H9 (cell line): Measurements from ENCODE around the gene GATA6. TPM values are rescaled to one million over a fixed set of nuclear protein-coding genes. Genes with fewer than 3 reads are reported as not detected.

Experiments used
- DNase-seq: peaks from one replicate; pipeline ENCODE4 v3.0.0-alpha.2; 2017
- H2AFZ ChIP-seq: one replicate; pipeline ENCODE4 v1.6.1; 2013; ENCODE audit warnings: mild to moderate bottlenecking, low read length, control low read depth, moderate library complexity
- H2AK5ac ChIP-seq: 2 replicates; pipeline ENCODE4 v1.6.1; 2013; ENCODE audit warnings: low read length, control low read depth, mixed read lengths; ENCODE audit not compliant: insufficient read length
- H2BK120ac ChIP-seq: one replicate; pipeline ENCODE4 v1.6.1; 2013; ENCODE audit warnings: low read depth, mild to moderate bottlenecking, low read length, control low read depth, inconsistent platforms; ENCODE audit not compliant: poor library complexity, severe bottlenecking
- H2BK12ac ChIP-seq: 2 replicates; pipeline ENCODE4 v1.6.1; 2013; ENCODE audit warnings: low read length, control low read depth, mixed read lengths, low read depth; ENCODE audit not compliant: insufficient read length
- H2BK15ac ChIP-seq: 2 replicates; pipeline ENCODE4 v1.6.1; 2013; ENCODE audit warnings: low read depth, low read length, control low read depth
- H2BK20ac ChIP-seq: one replicate; pipeline ENCODE4 v1.6.1; 2013; ENCODE audit warnings: low read depth, mild to moderate bottlenecking, low read length, control low read depth, inconsistent platforms; ENCODE audit not compliant: poor library complexity, severe bottlenecking
- H2BK5ac ChIP-seq: 2 replicates; pipeline ENCODE4 v1.6.1; 2013; ENCODE audit warnings: low read length, control low read depth, mixed read lengths; ENCODE audit not compliant: insufficient read length
- H3K14ac ChIP-seq: 2 replicates; pipeline ENCODE4 v1.6.1; 2013; ENCODE audit warnings: low read length, control low read depth; ENCODE audit not compliant: insufficient read depth
- H3K18ac ChIP-seq: 2 replicates; pipeline ENCODE4 v1.6.1; 2013; ENCODE audit warnings: low read depth, mild to moderate bottlenecking, mixed read lengths, low read length, control low read depth; ENCODE audit not compliant: insufficient read length
- H3K23ac ChIP-seq: 2 replicates; pipeline ENCODE4 v1.6.1; 2013; ENCODE audit warnings: low read length, control low read depth, mixed read lengths, low read depth; ENCODE audit not compliant: insufficient read length
- H3K23me2 ChIP-seq: 2 replicates; pipeline ENCODE4 v1.6.1; 2013; ENCODE audit warnings: low read depth, mild to moderate bottlenecking, mixed read lengths, low read length, control low read depth; ENCODE audit not compliant: insufficient read length, poor library complexity, severe bottlenecking
- H3K27ac ChIP-seq: 2 replicates; pipeline ENCODE4 v1.5.1; 2013; ENCODE audit warnings: low read length, control low read depth, mixed read lengths, low read depth; ENCODE audit not compliant: insufficient read length
- H3K27me3 ChIP-seq: 2 replicates; pipeline ENCODE4 v1.6.1; 2013; ENCODE audit warnings: low read length, control low read depth, inconsistent platforms; ENCODE audit not compliant: insufficient read depth
- H3K4ac ChIP-seq: 2 replicates; pipeline ENCODE4 v1.6.1; 2013; ENCODE audit warnings: low read depth, mild to moderate bottlenecking, control low read depth, inconsistent platforms, low read length, moderate library complexity
- H3K4me1 ChIP-seq: 2 replicates; pipeline ENCODE4 v1.6.1; 2013; ENCODE audit warnings: low read length, control low read depth, inconsistent platforms; ENCODE audit not compliant: insufficient read depth
- H3K4me2 ChIP-seq: 2 replicates; pipeline ENCODE4 v1.6.1; 2013; ENCODE audit warnings: low read length, control low read depth, mixed read lengths; ENCODE audit not compliant: insufficient read length, insufficient read depth
- H3K56ac ChIP-seq: 2 replicates; pipeline ENCODE4 v1.6.1; 2013; ENCODE audit warnings: low read depth, mild to moderate bottlenecking, mixed read lengths, low read length, control low read depth; ENCODE audit not compliant: insufficient read length
- H3K79me1 ChIP-seq: 2 replicates; pipeline ENCODE4 v1.6.1; 2013; ENCODE audit warnings: low read depth, mild to moderate bottlenecking, moderate library complexity, low read length, control low read depth, inconsistent platforms; ENCODE audit not compliant: insufficient read depth, poor library complexity, severe bottlenecking
- H3K79me2 ChIP-seq: 2 replicates; pipeline ENCODE4 v1.6.1; 2013; ENCODE audit warnings: low read length, control low read depth, inconsistent platforms; ENCODE audit not compliant: insufficient read depth
- H3K9ac ChIP-seq: 2 replicates; pipeline ENCODE4 v1.6.1; 2013; ENCODE audit warnings: low read length, control low read depth, mixed read lengths; ENCODE audit not compliant: insufficient read length; ENCODE audit errors: extremely low read depth
- H3K9me3 ChIP-seq: one replicate; pipeline ENCODE4 v1.6.1; 2013; ENCODE audit warnings: low read depth, low read length, inconsistent platforms; ENCODE audit not compliant: control insufficient read depth
- H3T11ph ChIP-seq: one replicate; pipeline ENCODE4 v1.6.1; 2013; ENCODE audit warnings: mild to moderate bottlenecking, low read length, control low read depth, inconsistent platforms
- H4K20me1 ChIP-seq: one replicate; pipeline ENCODE4 v1.6.1; 2013; ENCODE audit not compliant: control insufficient read depth, insufficient read length, insufficient read depth
- H4K5ac ChIP-seq: 2 replicates; pipeline ENCODE4 v1.6.1; 2013; ENCODE audit warnings: low read depth, mild to moderate bottlenecking, mixed read lengths, low read length, control low read depth; ENCODE audit not compliant: insufficient read length
- H4K8ac ChIP-seq: replicated peaks from 2 replicates; pipeline ENCODE4 v1.6.1; 2013; ENCODE audit warnings: low read length, control low read depth, mixed read lengths, low read depth; ENCODE audit not compliant: insufficient read length
- H4K91ac ChIP-seq: 2 replicates; pipeline ENCODE4 v1.6.1; 2013; ENCODE audit warnings: low read depth, mild to moderate bottlenecking, moderate library complexity, mixed read lengths, low read length, control low read depth; ENCODE audit not compliant: insufficient read length
- H3K27ac Mint-ChIP-seq, 3 experiments: 2 replicates in 2 of 3; 3 replicates in 1 of 3; pipeline ENCODE4 v1.8.0; 2020 to 2021; ENCODE audit warnings: mixed read lengths in 3 of 3, mild to moderate bottlenecking in 1 of 3, moderate library complexity in 1 of 3
- H3K27me3 Mint-ChIP-seq: 2 replicates; pipeline ENCODE4 v1.8.0; 2021; ENCODE audit warnings: low read depth, mild to moderate bottlenecking, moderate library complexity, mixed read lengths
- H3K36me3 Mint-ChIP-seq, 3 experiments: 2 replicates in 2 of 3; 3 replicates in 1 of 3; pipeline ENCODE4 v1.8.0; 2020 to 2021; ENCODE audit warnings: low read depth in 3 of 3, mixed read lengths in 3 of 3; ENCODE audit not compliant: insufficient read depth in 1 of 3
- H3K4me1 Mint-ChIP-seq, 2 experiments: 2 replicates each; pipeline ENCODE4 v1.8.0; 2020; ENCODE audit warnings: mixed read lengths in 2 of 2
- H3K4me3 Mint-ChIP-seq, 2 experiments: 2 replicates in 1 of 2; 3 replicates in 1 of 2; pipeline ENCODE4 v1.8.0; 2020 to 2021; ENCODE audit warnings: mild to moderate bottlenecking in 2 of 2, mixed read lengths in 2 of 2, moderate library complexity in 1 of 2
- H3K9me3 Mint-ChIP-seq, 2 experiments: 2 replicates in 1 of 2; 3 replicates in 1 of 2; pipeline ENCODE4 v1.8.0; 2020; ENCODE audit warnings: mild to moderate bottlenecking in 2 of 2, mixed read lengths in 2 of 2, moderate library complexity in 1 of 2
- WGBS: extraction: QIAGEN DNeasy Blood & Tissue Kit; methylation state at CpG from one replicate; pipeline ENCODE4 v1.1.7; 2013; ENCODE audit warnings: missing lambda C conversion rate, low lambda C conversion rate, mixed read lengths; ENCODE audit not compliant: insufficient read length; ENCODE audit errors: extremely low coverage; 5-methylcytosine and 5-hydroxymethylcytosine counted together
- total RNA-seq: library from RNA; stranded (reverse); gene quantifications from 2 replicates; pipeline ENCODE4 v1.2.1, GENCODE V29; 2021
- TF ChIP-seq, protein P1 (sequence below): fragments of 200-600 bp; sonication (generic); conservative IDR thresholded peaks from 3 replicates; pipeline ENCODE4 v1.8.0; 2021; ENCODE audit warnings: antibody characterized with exemption, mild to moderate bottlenecking

Gene GATA6
- total RNA-seq, 1 experiment from 2014 or later, result not detected

GRCh38 chr18:22141211-22141610 lies 28.2 kb upstream of the GATA6 start:
- H3K79me1 ChIP-seq, result no peaks in the 10 kb centered on the region
- H3K9ac ChIP-seq, result no peak overlapping the region
- no peak overlapping the region for H3K4ac ChIP-seq
- H4K5ac ChIP-seq, result no peak overlapping the region
- H3K23me2 ChIP-seq, result no peaks in the 10 kb centered on the region
- no peaks in the 10 kb centered on the region for H3K79me2 ChIP-seq
- H2BK120ac ChIP-seq, result no peak overlapping the region
- WGBS, result no CpG with 5 or more reads among the region's 4 CpGs
- no peaks in the 10 kb centered on the region; the same call in 1 of the 2 replicates for H3K27me3 ChIP-seq
- no peak overlapping the region for H2AFZ ChIP-seq
- no peak overlapping the region for H3T11ph ChIP-seq
- no peak overlapping the region for H3K4me2 ChIP-seq
- no peak overlapping the region for H3K14ac ChIP-seq
- H3K27ac ChIP-seq, result no peak overlapping the region
- Mint-ChIP-seq H3K27ac (no peak overlapping the region), H3K36me3 (no peaks in the 10 kb centered on the region), H3K27me3 (peaks cover under 1% of the 10 kb centered on the region; the same call in 1 of the 2 replicates), H3K4me1 (no peaks in the 10 kb centered on the region), H3K9me3 (no peaks in the 10 kb centered on the region), H3K4me3 (no peak overlapping the region)
- no peaks in the 10 kb centered on the region for H4K20me1 ChIP-seq
- no peak overlapping the region for H2AK5ac ChIP-seq
- no peak overlapping the region for H2BK5ac ChIP-seq
- no peaks in the 10 kb centered on the region for H3K9me3 ChIP-seq
- no peak overlapping the region for H3K18ac ChIP-seq
- H3K23ac ChIP-seq, result no peak overlapping the region
- no peak overlapping the region for H2BK20ac ChIP-seq
- H4K91ac ChIP-seq, result no peak overlapping the region
- no peak for DNase-seq
- no peak overlapping the region for H2BK15ac ChIP-seq
- no peak overlapping the region for H4K8ac ChIP-seq
- TF ChIP-seq, protein P1, sequence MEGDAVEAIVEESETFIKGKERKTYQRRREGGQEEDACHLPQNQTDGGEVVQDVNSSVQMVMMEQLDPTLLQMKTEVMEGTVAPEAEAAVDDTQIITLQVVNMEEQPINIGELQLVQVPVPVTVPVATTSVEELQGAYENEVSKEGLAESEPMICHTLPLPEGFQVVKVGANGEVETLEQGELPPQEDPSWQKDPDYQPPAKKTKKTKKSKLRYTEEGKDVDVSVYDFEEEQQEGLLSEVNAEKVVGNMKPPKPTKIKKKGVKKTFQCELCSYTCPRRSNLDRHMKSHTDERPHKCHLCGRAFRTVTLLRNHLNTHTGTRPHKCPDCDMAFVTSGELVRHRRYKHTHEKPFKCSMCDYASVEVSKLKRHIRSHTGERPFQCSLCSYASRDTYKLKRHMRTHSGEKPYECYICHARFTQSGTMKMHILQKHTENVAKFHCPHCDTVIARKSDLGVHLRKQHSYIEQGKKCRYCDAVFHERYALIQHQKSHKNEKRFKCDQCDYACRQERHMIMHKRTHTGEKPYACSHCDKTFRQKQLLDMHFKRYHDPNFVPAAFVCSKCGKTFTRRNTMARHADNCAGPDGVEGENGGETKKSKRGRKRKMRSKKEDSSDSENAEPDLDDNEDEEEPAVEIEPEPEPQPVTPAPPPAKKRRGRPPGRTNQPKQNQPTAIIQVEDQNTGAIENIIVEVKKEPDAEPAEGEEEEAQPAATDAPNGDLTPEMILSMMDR, result no peak
- H2BK12ac ChIP-seq, result no peak overlapping the region
- H3K4me1 ChIP-seq, result no peaks in the 10 kb centered on the region
- no peak overlapping the region for H3K56ac ChIP-seq
